Stimulated activated CD4-positive, alpha-beta T cell treated with anti-CD3 and anti-CD28 coated beads, Interleukin-2, amount 100 ng/mL, for 48 hours (primary cell): ENCODE data around the gene CTAGE1.
"Not testable (repeated sequence)": the region's sequence is repeated elsewhere in the genome, so short reads cannot be mapped to it uniquely, and the experiment has no call there.

Experiments used
- DNase-seq, 2 donors: peaks; one replicate each; pipeline ENCODE4 v3.0.0-alpha.2; 2020

CTAGE1 gene

DNA sequence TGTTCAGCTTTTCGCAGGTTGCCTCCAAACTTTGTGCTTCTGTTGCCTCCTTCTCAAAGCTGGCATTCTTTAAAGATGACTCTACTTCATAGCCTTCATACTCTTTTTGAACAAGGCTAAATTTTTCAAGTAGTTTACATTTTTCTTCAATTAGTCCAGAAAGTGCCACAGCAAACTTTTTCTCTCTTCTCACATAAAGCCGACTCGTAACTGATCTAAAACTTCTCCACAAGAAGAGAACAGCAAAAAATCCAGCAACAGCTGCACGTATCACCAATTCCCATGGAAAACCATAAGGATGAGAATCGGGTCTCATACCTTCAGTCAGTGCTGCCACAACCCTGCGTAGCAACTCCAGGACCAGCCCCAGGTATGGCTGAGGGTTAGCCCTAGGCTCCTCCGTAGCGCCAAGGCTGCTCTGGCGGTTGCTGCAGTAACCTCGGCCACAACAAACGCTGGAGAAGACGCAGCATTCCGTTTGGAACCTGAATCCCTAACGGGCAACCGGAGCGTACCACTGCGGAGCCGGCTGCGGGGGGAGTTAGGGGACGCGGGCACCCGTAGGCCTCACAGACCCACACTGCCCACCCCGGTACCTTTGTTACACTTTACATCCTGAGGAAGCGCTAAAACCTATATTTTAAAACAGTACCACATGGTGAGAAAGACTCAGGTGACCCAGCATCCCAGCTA lies at the start of gene CTAGE1:
Gene CTAGE1, minus strand, starts transcription at position 420 of the 693 bp plus-strand sequence. Its CDS starts 104 bp downstream, at position 316.
- DNase-seq = no peak

- no peak for DNase-seq
Measured at GRCh38 chr18:22466608-22467395, 49.1 kb upstream of the CTAGE1 start.

- no peak for DNase-seq
Measured at GRCh38 chr18:22465859-22466457, 48.2 kb upstream of the CTAGE1 start.

- DNase-seq = no peak
Measured at GRCh38 chr18:22463076-22463475, 45.4 kb upstream of the CTAGE1 start.

DNA sequence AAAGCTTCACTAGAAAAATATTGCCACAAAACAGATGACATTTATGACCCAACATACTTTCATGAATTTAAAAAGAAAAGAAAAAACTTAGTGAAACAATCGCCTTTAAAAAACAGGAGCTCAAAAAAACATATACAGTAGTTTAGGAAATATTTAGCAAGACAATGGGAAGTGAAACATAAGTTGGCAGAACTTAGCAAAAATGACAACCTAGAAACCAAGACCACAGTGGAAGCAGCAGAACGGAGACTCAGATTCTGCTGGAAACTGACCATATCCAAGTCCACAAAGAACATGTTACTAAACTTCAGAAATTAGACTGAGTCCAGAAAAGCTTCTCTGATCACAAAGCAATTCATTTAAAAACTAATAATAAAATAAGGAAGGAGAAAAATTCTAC lies 41.8 kb upstream of the CTAGE1 start:
- no peak for DNase-seq

DNA sequence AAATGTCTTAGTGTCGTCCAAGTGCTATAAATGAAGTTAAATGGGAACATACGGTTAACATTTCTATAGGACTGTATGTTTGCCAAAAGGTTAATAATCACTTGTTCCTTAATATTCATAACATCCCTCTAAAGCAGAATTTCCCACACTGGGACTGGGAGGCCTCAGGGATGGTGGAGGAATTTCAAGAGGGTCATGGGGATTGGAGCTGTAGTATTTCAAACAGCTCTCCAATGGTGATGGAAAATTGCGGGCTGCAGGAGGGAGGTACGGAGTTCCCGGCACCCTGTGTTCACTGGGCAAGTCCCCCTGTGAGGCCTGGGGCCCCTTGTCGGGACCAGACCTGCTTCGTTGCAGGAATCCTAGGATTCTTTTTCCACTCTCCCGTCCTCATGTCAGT lies 39.8 kb upstream of the CTAGE1 start:
- DNase-seq = no peak

GRCh38 chr18:22456547-22456946 lies 38.8 kb upstream of the CTAGE1 start:
- DNase-seq = no peak

- no peak for DNase-seq
Measured at GRCh38 chr18:22456116-22456480, 38.4 kb upstream of the CTAGE1 start.

DNA sequence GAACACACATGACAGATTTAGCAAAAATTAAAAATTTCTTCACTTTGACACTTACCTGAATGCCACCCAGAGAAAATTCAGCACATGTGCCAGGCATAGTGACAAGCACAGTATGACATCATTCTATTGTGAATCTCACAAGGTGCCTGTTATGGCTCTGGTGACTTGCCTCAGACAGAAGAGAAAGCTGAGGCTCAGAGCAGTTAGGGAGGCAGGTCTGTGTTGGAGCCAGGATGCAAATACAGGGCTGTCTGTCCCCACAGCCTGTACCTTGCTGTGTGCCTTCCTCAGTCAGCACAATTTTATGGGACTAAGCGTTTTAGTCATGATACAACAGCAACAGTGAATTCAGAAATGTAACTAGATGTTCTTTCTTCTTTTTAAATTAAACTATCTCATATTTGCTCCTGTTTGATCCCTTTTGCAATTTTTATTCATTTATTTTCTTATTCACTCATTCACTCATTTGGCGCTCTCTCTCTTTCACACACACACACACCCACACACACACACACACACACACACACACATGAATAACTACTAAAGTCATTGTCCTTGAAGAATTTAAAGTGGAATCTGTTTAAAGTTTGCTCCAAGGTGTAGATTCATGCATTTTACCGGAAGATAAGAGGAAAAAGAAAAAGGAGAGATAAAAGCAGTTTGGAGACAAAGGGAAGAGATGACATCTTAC lies 37.9 kb upstream of the CTAGE1 start:
- no peak for DNase-seq

GRCh38 chr18:22453315-22453714 lies 35.6 kb upstream of the CTAGE1 start:
- no peak for DNase-seq

DNA sequence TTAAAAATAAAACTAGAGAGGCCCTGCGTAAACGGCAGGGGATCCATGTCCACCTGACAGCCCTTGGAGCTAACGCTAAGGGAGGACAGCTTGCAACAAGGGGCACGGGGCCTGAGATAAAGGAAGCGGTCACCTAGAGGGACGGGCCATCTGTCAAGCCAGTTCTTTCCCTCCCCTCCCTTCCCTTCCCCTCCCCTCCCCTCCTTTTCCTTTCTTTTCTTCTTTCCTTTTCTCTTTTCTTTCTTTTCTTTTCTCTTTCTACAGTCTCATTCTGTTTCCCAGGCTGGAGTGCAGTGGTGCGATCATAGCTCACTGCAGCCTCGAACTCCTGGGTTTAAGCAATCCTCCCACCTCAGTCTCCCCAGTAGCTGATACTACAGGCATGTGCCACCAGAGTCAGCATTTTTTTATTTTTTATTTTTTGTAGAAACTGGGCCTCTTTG lies 34.5 kb upstream of the CTAGE1 start:
- no peak for DNase-seq

DNA sequence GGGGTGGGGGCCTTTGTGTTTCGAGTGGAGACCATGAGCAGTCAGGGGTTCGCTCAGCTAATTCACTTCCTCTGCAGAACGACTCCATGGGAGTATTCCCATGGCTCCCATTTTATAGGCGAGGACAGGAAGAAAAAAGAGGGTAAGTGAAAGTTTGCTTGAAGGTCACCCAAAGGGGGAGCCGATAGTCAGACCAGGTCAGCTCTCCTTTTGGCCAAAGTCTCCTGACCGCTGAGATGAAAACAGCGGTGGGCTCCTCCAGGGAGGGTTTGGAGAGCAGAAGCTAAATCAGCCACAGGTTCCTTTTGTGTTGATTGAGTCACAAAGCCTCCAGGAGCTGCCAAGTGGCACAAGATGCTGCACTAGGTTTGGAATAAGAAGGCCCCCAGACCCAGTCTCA lies 34.1 kb upstream of the CTAGE1 start:
- no peak for DNase-seq

- not testable (repeated sequence) for DNase-seq
Measured at GRCh38 chr18:22450766-22451165, 33.1 kb upstream of the CTAGE1 start.

DNA sequence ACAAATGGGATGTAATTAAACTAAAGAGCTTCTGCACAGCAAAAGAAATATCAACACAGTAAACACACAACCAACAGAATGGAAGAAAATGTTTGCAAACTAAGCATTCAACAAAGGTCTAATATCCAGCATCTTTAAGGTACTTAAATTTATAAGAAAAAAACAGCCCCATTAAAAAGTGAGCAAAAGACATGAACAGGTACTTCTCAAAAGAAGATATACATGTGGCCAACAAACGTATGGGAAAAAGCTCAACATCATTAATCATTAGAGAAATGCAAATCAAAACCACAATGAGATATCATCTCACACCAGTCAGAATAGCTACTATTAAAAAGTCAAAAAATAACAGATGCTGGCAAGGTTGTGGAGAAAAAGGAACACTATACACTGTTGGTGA lies 32.6 kb upstream of the CTAGE1 start:
- DNase-seq = not testable (repeated sequence)

GRCh38 chr18:22449753-22450152 lies 32.0 kb upstream of the CTAGE1 start:
- not testable (repeated sequence) for DNase-seq

GRCh38 chr18:22448238-22448637 lies 30.5 kb upstream of the CTAGE1 start:
- DNase-seq = no peak

- no peak for DNase-seq
Measured at GRCh38 chr18:22447792-22448191, 30.1 kb upstream of the CTAGE1 start.

GRCh38 chr18:22446911-22447310 lies 29.2 kb upstream of the CTAGE1 start:
- DNase-seq = no peak

GRCh38 chr18:22446325-22446724 lies 28.6 kb upstream of the CTAGE1 start:
- DNase-seq = no peak

GRCh38 chr18:22441638-22442037 lies 23.9 kb upstream of the CTAGE1 start:
- no peak for DNase-seq

DNA sequence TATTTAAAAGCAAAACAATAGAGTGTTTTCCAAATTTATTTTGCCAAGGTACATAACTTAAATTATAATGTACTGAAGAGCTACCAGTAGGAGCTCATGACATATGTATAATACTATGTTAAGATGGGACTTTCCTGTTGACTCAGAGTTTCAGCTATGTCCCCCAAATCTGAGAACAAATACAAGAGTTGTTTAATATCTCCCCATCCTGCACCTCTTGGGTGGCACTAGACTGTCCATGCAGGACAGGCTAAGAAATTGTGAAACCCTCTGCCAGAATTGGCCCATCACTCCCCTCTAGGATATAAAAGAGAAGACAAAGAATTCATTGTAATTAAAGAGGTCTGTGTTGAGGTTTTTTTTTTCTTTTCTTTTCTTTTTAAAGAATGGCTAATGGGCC lies 21.7 kb upstream of the CTAGE1 start:
- DNase-seq = no peak

DNA sequence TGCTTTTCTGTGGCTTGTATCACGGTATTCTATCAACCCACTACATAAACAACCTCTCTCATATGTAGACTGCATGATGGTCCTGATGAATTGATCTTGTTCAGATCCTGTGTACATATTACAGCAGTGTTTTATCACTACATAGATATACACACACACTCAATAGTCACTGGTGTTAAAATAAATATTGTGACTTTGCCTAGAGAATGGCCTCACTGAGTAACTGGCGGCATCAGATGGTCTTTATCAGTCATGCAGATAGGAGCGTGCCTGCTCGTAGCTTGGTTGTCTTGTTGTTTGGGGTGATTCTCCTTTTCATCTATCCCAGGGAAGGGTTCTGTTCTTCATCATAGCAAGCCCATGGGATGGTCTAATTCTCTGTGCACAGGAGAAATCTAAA lies 18.4 kb upstream of the CTAGE1 start:
- DNase-seq = no peak

GRCh38 chr18:22434973-22435608 lies 17.4 kb upstream of the CTAGE1 start:
- no peak for DNase-seq
